ENCODE data around the gene BHLHA15.

BHLHA15 gene

GRCh38 chr7:98228801-98229200 lies 17.6 kb downstream of the BHLHA15 start:
- DNase-seq, result no peak

- no peak for DNase-seq
Observed at GRCh38 chr7:98229441-98229840, 18.2 kb downstream of the BHLHA15 start.

GRCh38 chr7:98229991-98230745 lies 18.9 kb downstream of the BHLHA15 start:
- DNase-seq, result no peak

- DNase-seq, result no peak
Observed at GRCh38 chr7:98230746-98231471, 19.7 kb downstream of the BHLHA15 start.

- DNase-seq, result no peak
Observed at GRCh38 chr7:98231493-98232262, 20.4 kb downstream of the BHLHA15 start.

GRCh38 chr7:98232263-98232585 lies 21.0 kb downstream of the BHLHA15 start:
- no peak for DNase-seq

GRCh38 chr7:98232799-98233198 lies 21.6 kb downstream of the BHLHA15 start:
- no peak for DNase-seq

GRCh38 chr7:98233219-98234070 lies 22.2 kb downstream of the BHLHA15 start:
- no peak for DNase-seq

GRCh38 chr7:98234429-98235147 lies 23.3 kb downstream of the BHLHA15 start:
- DNase-seq, result no peak

- no peak for DNase-seq
Observed at GRCh38 chr7:98235901-98236300, 24.7 kb downstream of the BHLHA15 start.

GRCh38 chr7:98236355-98237185 lies 25.3 kb downstream of the BHLHA15 start:
- no peak for DNase-seq

GRCh38 chr7:98238076-98238475 lies 26.8 kb downstream of the BHLHA15 start:
- no peak for DNase-seq

- no peak for DNase-seq
Observed at GRCh38 chr7:98238976-98239375, 27.7 kb downstream of the BHLHA15 start.

GRCh38 chr7:98240961-98241673 lies 29.9 kb downstream of the BHLHA15 start:
- peak in 1 of 2 donors; percentile 15 for DNase-seq

GRCh38 chr7:98241674-98242241 lies 30.5 kb downstream of the BHLHA15 start:
- DNase-seq, result no peak

- DNase-seq, result no peak
Observed at GRCh38 chr7:98242342-98242741, 31.1 kb downstream of the BHLHA15 start.

GRCh38 chr7:98242934-98243333 lies 31.7 kb downstream of the BHLHA15 start:
- DNase-seq, result no peak

GRCh38 chr7:98244871-98245270 lies 33.6 kb downstream of the BHLHA15 start:
- no peak for DNase-seq

- no peak for DNase-seq
Observed at GRCh38 chr7:98248156-98248555, 36.9 kb downstream of the BHLHA15 start.

- peak in 1 of 2 donors; percentile 10 for DNase-seq
Observed at GRCh38 chr7:98249106-98249505, 37.9 kb downstream of the BHLHA15 start.
